ENCODE measurements around the gene GSN. TPM values are rescaled to one million over a fixed set of nuclear protein-coding genes. Genes with fewer than 3 reads are reported as not detected.

GSN gene
- total and polyA plus RNA-seq, 2 of the 8 experiments (the other 6 are each of a cell fraction or from before 2014, with no cell fraction given) = 52.3 to 94.5 TPM

GRCh38 chr9:121286973-121287741 is 19.2 kb downstream of the GSN start:
- H3K9me3 ChIP-seq (ENCODE audit: insufficient read depth in 2 of 2, low read depth in 1 of 2, low read length in 1 of 2) = no peaks in the 10 kb centered on the region
- no peak overlapping the region for H3K18ac ChIP-seq (ENCODE audit: extremely low read depth, low read length)
- no peak overlapping the region for H2AFZ ChIP-seq (ENCODE audit: low read length)
- no peak overlapping the region for H4K91ac ChIP-seq (replicated peaks; ENCODE audit: insufficient read length, low read length)
- no peak overlapping the region for H2BK5ac ChIP-seq (ENCODE audit: low read depth, low read length)
- H3K23ac ChIP-seq (ENCODE audit: insufficient read length) = no peak overlapping the region
- no peak overlapping the region for H2BK20ac ChIP-seq (ENCODE audit: low read length)
- peak overlapping the region in 1 of 4 experiments; percentile 45; a peak in 4 of 8 replicates for H3K4me3 ChIP-seq (ENCODE audit: extremely low read depth in 1 of 4, insufficient read depth in 2 of 4, low read depth in 3 of 4, low read length in 4 of 4)
- H3K23me2 ChIP-seq (ENCODE audit: low read depth, low read length) = no peaks in the 10 kb centered on the region; the same call in 1 of the 2 replicates
- H2AK5ac ChIP-seq (ENCODE audit: low read depth, low read length) = no peak overlapping the region
- 5% methylated on average over 10 of the region's 13 CpGs; no CpG with 5 or more reads in 1 of the 2 experiments for WGBS, 2 experiments (ENCODE audit: extremely low coverage in 1 of 2, insufficient coverage in 1 of 2, insufficient read length in 1 of 2, insufficient replicate concordance in 2 of 2, low coverage in 1 of 2, low lambda C conversion rate in 2 of 2, missing lambda C conversion rate in 1 of 2)
- FAIRE-seq (no peak), DNase-seq (ENCODE audit: low read depth in 1 of 2, low spot score in 2 of 2) (peak; percentile 77 to 88)
- no peaks in the 10 kb centered on the region; the same call in 1 of the 2 replicates for H3K79me1 ChIP-seq (ENCODE audit: low read depth, low read length)
- H3K27me3 ChIP-seq (replicated peaks in 1 of 4; ENCODE audit: control insufficient read depth in 3 of 4, extremely low read depth in 1 of 4, insufficient read depth in 3 of 4, low read length in 3 of 4) = peaks cover 9 to 54% (median 47%) of the 10 kb centered on the region in 4 experiments
- H3K9ac ChIP-seq (replicated peaks in 1 of 4; ENCODE audit: extremely low read depth in 1 of 4, low read depth in 3 of 4, low read length in 3 of 4) = no peak overlapping the region
- H2BK120ac ChIP-seq (replicated peaks; ENCODE audit: low read depth, low read length) = no peak overlapping the region
- H3K56ac ChIP-seq (replicated peaks; ENCODE audit: insufficient read length, low read depth, low read length) = no peak overlapping the region
- no peak overlapping the region for H3K27ac ChIP-seq (ENCODE audit: low read depth, low read length)
- H2BK15ac ChIP-seq (ENCODE audit: low read length) = no peak overlapping the region
- H3K4me1 ChIP-seq (replicated peaks in 1 of 4; ENCODE audit: control insufficient read depth in 3 of 4, insufficient read depth in 4 of 4, low read length in 3 of 4) = peaks cover 24 to 36% (median 28%) of the 10 kb centered on the region in 4 experiments
- peaks cover 3 to 19% of the 10 kb centered on the region in 2 experiments for H4K20me1 ChIP-seq (replicated peaks in 1 of 2; ENCODE audit: control insufficient read depth in 1 of 2, insufficient read depth in 2 of 2, low read length in 2 of 2)
- no peak overlapping the region for H4K8ac ChIP-seq (ENCODE audit: extremely low read depth, insufficient read depth, low read length)
- ChIA-PET POLR2A (ENCODE audit: partially characterized antibody) (interaction anchor here (0.7 to 4.6 kb wide), 6 partner anchors 9 to 60 kb away, joined by 3 to 19 read pairs (median 4); partner anchors contain the start of gene GSN), CTCF (ENCODE audit: partially characterized antibody) (interaction anchor here (0.7 to 4.0 kb wide), 21 partner anchors 9 to 232 kb away, joined by 3 to 22 read pairs (median 4); partner anchors contain the start of gene GSN)
- H3K4ac ChIP-seq (replicated peaks; ENCODE audit: insufficient read length, low read depth, low read length) = no peak overlapping the region
- H3K79me2 ChIP-seq (ENCODE audit: control insufficient read depth in 1 of 2, insufficient read depth in 2 of 2, low read length in 2 of 2) = no peaks in the 10 kb centered on the region
- no peak overlapping the region for H2BK12ac ChIP-seq (ENCODE audit: low read depth, low read length)
- H3K4me2 ChIP-seq (ENCODE audit: insufficient read depth in 1 of 2, low read depth in 2 of 2, low read length in 2 of 2) = peak overlapping the region; percentile 66 to 77
- no peaks in the 10 kb centered on the region for H3K36me3 ChIP-seq (ENCODE audit: control insufficient read depth in 2 of 4, insufficient read depth in 4 of 4, low read length in 3 of 4)
- no peak overlapping the region for H3K14ac ChIP-seq (ENCODE audit: insufficient read length)
- no peak overlapping the region for H4K5ac ChIP-seq (ENCODE audit: insufficient read length, low read depth, low read length)
- TF ChIP-seq CEBPB (IDR thresholded peaks at IDR 0.05; ENCODE audit: low read depth, low read length) (no peak), CHD1 (IDR thresholded peaks at IDR 0.05; ENCODE audit: low read depth, low read length) (no peak), TAF7 (optimal IDR thresholded peaks at IDR 0.05; ENCODE audit: borderline replicate concordance, low read depth, low read length) (no peak), SRF (IDR thresholded peaks at IDR 0.05; ENCODE audit: low read depth, low read length) (no peak), MAFK (IDR thresholded peaks at IDR 0.05; ENCODE audit: low read depth, low read length) (peak; percentile 85), USF2 (IDR thresholded peaks at IDR 0.05; ENCODE audit: low read length) (no peak), RFX5 (IDR thresholded peaks at IDR 0.05; ENCODE audit: borderline replicate concordance, low read depth, low read length) (no peak), CHD2 (IDR thresholded peaks at IDR 0.05; ENCODE audit: low read length) (no peak), NANOG (IDR thresholded peaks at IDR 0.05; ENCODE audit: insufficient read depth, low read depth, low read length, poor library complexity, severe bottlenecking) (peak; percentile 13), SUZ12 (IDR thresholded peaks at IDR 0.05; ENCODE audit: low read length) (no peak)

Measured in H1 (cell line).